HG03432 (cell line): ENCODE measurements around the gene CTU1.

ENCODE experiments used
- ATAC-seq: cut with Tn5 transposase; IDR thresholded peaks from one replicate; pipeline ENCODE4 v1.9.1; 2021; ENCODE audit warnings: mild to moderate bottlenecking, moderate library complexity; ENCODE audit not compliant: unreplicated experiment

The CTU1 gene

GRCh38 chr19:51083783-51084182 lies 24.4 kb downstream of the CTU1 start:
- no peak for ATAC-seq

- no peak for ATAC-seq
Measured at GRCh38 chr19:51083181-51083580, 25.0 kb downstream of the CTU1 start.

- ATAC-seq, result no peak
Measured at GRCh38 chr19:51082611-51083010, 25.6 kb downstream of the CTU1 start, which contains the start of gene KLK14. KLK14 (minus strand) TSS chr19:51082887; CDS start chr19:51082614, 273 bp downstream.

GRCh38 chr19:51081476-51081875 lies 26.7 kb downstream of the CTU1 start:
- no peak for ATAC-seq

- no peak for ATAC-seq
Measured at GRCh38 chr19:51079481-51080110, 28.6 kb downstream of the CTU1 start.

GRCh38 chr19:51078731-51079130 lies 29.5 kb downstream of the CTU1 start:
- no peak for ATAC-seq

GRCh38 chr19:51078104-51078503 lies 30.1 kb downstream of the CTU1 start:
- ATAC-seq, result no peak

GRCh38 chr19:51076631-51077213 lies 31.5 kb downstream of the CTU1 start:
- ATAC-seq, result no peak

GRCh38 chr19:51075998-51076397 lies 32.2 kb downstream of the CTU1 start:
- ATAC-seq, result no peak

- ATAC-seq, result no peak
Measured at GRCh38 chr19:51071095-51071405, 37.2 kb downstream of the CTU1 start.

GRCh38 chr19:51070334-51071094 lies 37.7 kb downstream of the CTU1 start:
- no peak for ATAC-seq

GRCh38 chr19:51066393-51067186 lies 41.6 kb downstream of the CTU1 start:
- ATAC-seq, result no peak

- ATAC-seq, result no peak
Measured at GRCh38 chr19:51065221-51065960, 42.8 kb downstream of the CTU1 start.

GRCh38 chr19:51064534-51065220 lies 43.5 kb downstream of the CTU1 start, which contains the start of gene KLK13:
KLK13 (minus strand) TSS chr19:51065092; CDS start chr19:51065067, 25 bp downstream.
- ATAC-seq, result no peak

- no peak for ATAC-seq
Measured at GRCh38 chr19:51063664-51064063, 44.5 kb downstream of the CTU1 start.

- ATAC-seq, result no peak
Measured at GRCh38 chr19:51060973-51061372, 47.2 kb downstream of the CTU1 start.

GRCh38 chr19:51060336-51060735 lies 47.9 kb downstream of the CTU1 start:
- no peak for ATAC-seq

GRCh38 chr19:51059715-51060114 lies 48.5 kb downstream of the CTU1 start:
- no peak for ATAC-seq

GRCh38 chr19:51055866-51056265 lies 52.3 kb downstream of the CTU1 start:
- ATAC-seq, result no peak
